HepG2 (cell line): ENCODE results near the gene SLC22A14. TPM values are rescaled to one million over a fixed set of nuclear protein-coding genes. Genes with fewer than 3 reads are reported as not detected.

Experiments
- ATAC-seq: fragments of 200-7000 bp; cut with Tn5 transposase; 3 replicates; pipeline ENCODE4 v1.9.1; 2020; ENCODE audit warnings: mild to moderate bottlenecking, moderate library complexity
- BruUV-seq: library from RNA; stranded (reverse); fragments of 400-500 nt; replicated peaks from 2 replicates; lab custom pipeline; 2021; lab: Mats Ljungman, UMichigan
- CTCF ChIA-PET: fragments of 300-600 bp; formaldehyde crosslinking; extraction: SDS; loops from one replicate; lab custom pipeline; 2021; ENCODE audit warnings: low total read pairs, inconsistent platforms, low intra/inter-chr PET ratio; lab: Yijun Ruan, JAX
- POLR2A ChIA-PET: fragments of 350-600 bp; sonication (Branson Sonifier 250); formaldehyde crosslinking; loops from one replicate; lab custom pipeline; 2020; ENCODE audit warnings: antibody characterized with exemption, inconsistent platforms; lab: Yijun Ruan, JAX
- DNase-seq: peaks from one replicate; pipeline ENCODE4 v3.0.0-alpha.2; 2015; ENCODE audit warnings: low spot score
- FAIRE-seq: peaks from 3 replicates; lab custom pipeline; 2011; peaks lifted over from hg19 to GRCh38; lab: Jason Lieb, UNC
- H2AFZ ChIP-seq: one replicate; pipeline ENCODE4 v1.6.1; 2011; ENCODE audit warnings: low read length, inconsistent platforms
- H3K27ac ChIP-seq: fragments of 300-600 bp; 3 replicates; pipeline ENCODE4 v1.8.0; 2011; ENCODE audit warnings: mixed run types, mild to moderate bottlenecking, mixed read lengths, low read length, inconsistent platforms; ENCODE audit not compliant: insufficient read depth; ENCODE audit errors: extremely low read length
- H3K27me3 ChIP-seq, 2 experiments: fragments of 200-600 bp in 1 of 2; 2 replicates in 1 of 2; 3 replicates in 1 of 2; pipeline versions ENCODE4 v1.6.0 to v1.8.0; 2011; ENCODE audit warnings: low read length in 2 of 2, mild to moderate bottlenecking in 2 of 2, moderate library complexity in 2 of 2, inconsistent platforms in 1 of 2; ENCODE audit not compliant: insufficient read depth in 2 of 2, control insufficient read depth in 1 of 2
- H3K36me3 ChIP-seq, 2 experiments: fragments of 200-600 bp in 1 of 2; replicated peaks in 1 of 2; 2 replicates in 1 of 2; 3 replicates in 1 of 2; pipeline versions ENCODE4 v1.5.1 to v1.8.0; 2011; ENCODE audit warnings: low read length in 2 of 2, inconsistent platforms in 1 of 2; ENCODE audit not compliant: insufficient read depth in 2 of 2, control insufficient read depth in 1 of 2
- H3K4me1 ChIP-seq: 2 replicates; pipeline ENCODE4 v1.5.1; 2012; ENCODE audit warnings: low read length, inconsistent platforms; ENCODE audit not compliant: insufficient read depth
- H3K4me2 ChIP-seq: 2 replicates; pipeline ENCODE4 v1.6.0; 2011; ENCODE audit warnings: low read depth, low read length, inconsistent platforms
- H3K4me3 ChIP-seq, 3 experiments: fragments of 200-600 bp in 1 of 3; sonication (generic), shearing (Covaris generic) in 1 of 3; replicated peaks in 1 of 3; 2 replicates each; pipeline ENCODE4 v1.5.1; 2011 to 2016; ENCODE audit warnings: low read length in 3 of 3, inconsistent platforms in 2 of 3, low read depth in 2 of 3, mild to moderate bottlenecking in 2 of 3, control low read depth in 1 of 3, mixed read lengths in 1 of 3; ENCODE audit not compliant: insufficient read depth in 1 of 3
- H3K79me2 ChIP-seq: one replicate; pipeline ENCODE4 v1.6.1; 2011; ENCODE audit warnings: low read length, inconsistent platforms; ENCODE audit not compliant: insufficient read depth
- H3K9ac ChIP-seq: 2 replicates; pipeline ENCODE4 v1.6.0; 2011; ENCODE audit warnings: mild to moderate bottlenecking, low read depth, low read length, inconsistent platforms; ENCODE audit not compliant: insufficient read depth
- H3K9me3 ChIP-seq: 2 replicates; pipeline ENCODE4 v1.5.1; 2012; ENCODE audit warnings: mild to moderate bottlenecking, low read length
- H4K20me1 ChIP-seq: 2 replicates; pipeline ENCODE4 v1.6.0; 2011; ENCODE audit warnings: inconsistent platforms, mild to moderate bottlenecking, low read length, moderate library complexity; ENCODE audit not compliant: insufficient read depth
- AHR ChIP-seq: IDR thresholded peaks from 2 replicates; pipeline ENCODE4 v1.6.1; 2018; ENCODE audit warnings: missing genetic modification reagents, missing compliant biosample characterization
- CSRNP2 ChIP-seq: sonication (generic); formaldehyde crosslinking; conservative IDR thresholded peaks from 2 replicates; pipeline ENCODE4 v1.8.0; 2022; ENCODE audit warnings: low read depth, missing genetic modification reagents
- NR1H2 ChIP-seq: sonication (generic); formaldehyde crosslinking; IDR thresholded peaks from 2 replicates; pipeline ENCODE4 v1.8.1; 2022; ENCODE audit warnings: low read depth, missing genetic modification reagents, borderline replicate concordance
- PTBP1 ChIP-seq: fragments of 200-400 bp; formaldehyde crosslinking; IDR thresholded peaks from 2 replicates; pipeline ENCODE4 v1.6.1; 2018; ENCODE audit warnings: low read length, low read depth; ENCODE audit not compliant: poor library complexity, severe bottlenecking
- TBX3 ChIP-seq: fragments of 450-650 bp; IDR thresholded peaks from 2 replicates; pipeline ENCODE4 v1.6.1; 2017; ENCODE audit warnings: antibody characterized with exemption, mild to moderate bottlenecking, inconsistent platforms, borderline replicate concordance
- ZFY ChIP-seq: sonication (generic); formaldehyde crosslinking; IDR thresholded peaks from 2 replicates; pipeline ENCODE4 v1.4.0; 2020; ENCODE audit warnings: missing genetic modification reagents
- ZHX2 ChIP-seq, 2 experiments: sonication (generic) in 1 of 2; formaldehyde crosslinking in 1 of 2; IDR thresholded peaks; 2 replicates each; pipeline versions ENCODE4 v1.6.1 to v1.9.0; 2014 to 2022; ENCODE audit warnings: antibody characterized with exemption in 1 of 2, borderline replicate concordance in 1 of 2, inconsistent platforms in 1 of 2, low read depth in 1 of 2, missing genetic modification reagents in 1 of 2
- ZNF674 ChIP-seq: sonication (generic); formaldehyde crosslinking; IDR thresholded peaks from 2 replicates; pipeline ENCODE4 v1.5.0; 2020; ENCODE audit warnings: low read depth, mild to moderate bottlenecking, missing genetic modification reagents
- ZSCAN30 ChIP-seq: sonication (generic); formaldehyde crosslinking; IDR thresholded peaks from 2 replicates; pipeline ENCODE4 v1.5.0; 2020; ENCODE audit warnings: mild to moderate bottlenecking, missing genetic modification reagents
- WGBS: methylation state at CpG from one replicate; pipeline ENCODE4 v1.1.6; 2017; ENCODE audit warnings: low lambda C conversion rate; 5-methylcytosine and 5-hydroxymethylcytosine counted together
- in situ Hi-C: cut with HindIII; loops from 2 replicates; pipeline ENCODE4 v1.10.0; 2017; ENCODE audit warnings: low pct_unique_long_range_greater_than_20kb; ENCODE audit not compliant: extremely low pct_ligation_motif_present
- intact Hi-C: fragments of 100-400 bp; cut with micrococcal nuclease; formaldehyde crosslinking; loops from one replicate; pipeline ENCODE4 v1.10.0; 2022; ENCODE audit not compliant: unreplicated experiment
- polyA plus RNA-seq, 8 experiments: library from polyadenylated mRNA; depleted of rRNA in 3 of 8; stranded (reverse) in 7 of 8; unstranded in 1 of 8; fragments of >200 nt; fragmentation: Illumina TruSeq in 4 of 8; extraction: Trizol in 4 of 8; gene quantifications; 2 replicates each; pipeline versions ENCODE4 v1.2.1 to v1.2.3, GENCODE V29; 2011 to 2016; ENCODE audit warnings: low read depth in 4 of 8, missing spikeins in 1 of 8, mixed read lengths in 1 of 8; ENCODE audit not compliant: insufficient read depth in 1 of 8
- total RNA-seq, 5 experiments: library from RNA; depleted of rRNA; stranded (reverse); fragments of >200 nt; fragmentation: Illumina TruSeq; extraction: Trizol; gene quantifications; 2 replicates each; pipeline ENCODE4 v1.2.3, GENCODE V29; 2016; ENCODE audit warnings: low read depth in 1 of 5

SLC22A14 gene
- total and polyA plus RNA-seq, 2 of the 13 experiments (the other 11 are each of a cell fraction or from before 2014, with no cell fraction given) = 0.03 TPM; not detected in 1

- FAIRE-seq = no peak
- in situ Hi-C loops = no loop called here
- Histone ChIP-seq H3K9ac (no peak overlapping the region), H4K20me1 (no peaks in the 10 kb centered on the region), H3K79me2 (no peaks in the 10 kb centered on the region), H3K4me2 (no peak overlapping the region), H2AFZ (no peak overlapping the region), H3K4me3 (no peak overlapping the region), H3K4me1 (peaks cover 14% of the 10 kb centered on the region), H3K27me3 (no peaks in the 10 kb centered on the region), H3K36me3 (no peaks in the 10 kb centered on the region), H3K9me3 (no peaks in the 10 kb centered on the region), H3K27ac (no peak overlapping the region)
- CTCF ChIA-PET = no interaction called here
- no peak for ATAC-seq
- WGBS = 0% methylated on average over 1 of the region's 1 CpG
- DNase-seq = no peak
- no TSS peak for BruUV-seq
- no peak for TF ChIP-seq ZNF674 (CRISPR knock-in tag)
- TF ChIP-seq NR1H2 (CRISPR knock-in tag) = no peak
- TF ChIP-seq TBX3 = no peak
- no peak for TF ChIP-seq PTBP1
- no peak for TF ChIP-seq AHR (CRISPR knock-in tag)
- no peak for TF ChIP-seq ZSCAN30 (CRISPR knock-in tag)
- TF ChIP-seq ZFY = no peak
- TF ChIP-seq ZHX2 (IDR thresholded peaks at IDR 0.05; ENCODE audit: low read depth) = no peak
- TF ChIP-seq ZHX2 (CRISPR knock-in tag; IDR thresholded peaks at IDR 0.05; ENCODE audit: borderline replicate concordance) = no peak
- no peak for TF ChIP-seq CSRNP2 (CRISPR knock-in tag)
- intact Hi-C loops = no loop called here
- POLR2A ChIA-PET = no interaction called here
These were observed 15.3 kb upstream of the SLC22A14 start for GRCh38 chr3:38266810-38267209.
